HUDEP-2 (cell line): Measurements from ENCODE around the gene SNTA1.
"Not testable (repeated sequence)": the region's sequence is repeated elsewhere in the genome, so short reads cannot be mapped to it uniquely, and the experiment has no call there.

Experiments
- DNase-seq, 76 experiments: peaks; one replicate each; lab custom pipeline; 2025; ENCODE audit not compliant: unreplicated experiment in 76 of 76; lab: John Stamatoyannopoulos, UW

SNTA1 gene

GRCh38 chr20:33466303-33466646 is 22.7 kb upstream of the SNTA1 start:
- no peak for DNase-seq

GRCh38 chr20:33465481-33466302 is 22.1 kb upstream of the SNTA1 start:
- no peak for DNase-seq

DNA sequence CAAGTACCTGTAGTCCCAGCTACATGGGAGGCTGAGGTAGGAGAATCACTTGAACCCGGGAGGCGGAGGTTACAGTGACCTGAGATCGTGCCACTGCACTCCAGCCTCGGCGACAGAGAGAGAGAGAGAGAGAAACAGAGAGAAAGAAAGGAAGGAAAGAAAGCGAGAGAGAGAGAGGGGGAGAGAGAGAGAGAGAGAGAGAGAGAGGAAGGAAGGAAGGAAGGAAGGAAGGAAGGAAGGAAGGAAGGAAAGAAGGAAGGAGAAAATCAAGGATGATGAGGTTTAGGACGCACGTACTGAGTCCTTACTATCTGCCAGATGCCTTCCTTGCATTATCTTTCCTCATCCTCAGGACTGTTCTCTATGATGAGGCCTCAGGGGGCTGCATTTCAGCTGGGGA is 21.2 kb upstream of the SNTA1 start:
- not testable (repeated sequence) for DNase-seq

- no peak for DNase-seq
Measured at GRCh38 chr20:33463332-33464101, 20.0 kb upstream of the SNTA1 start.

- DNase-seq: no peak
Measured at GRCh38 chr20:33460711-33461110, 17.1 kb upstream of the SNTA1 start.

DNA sequence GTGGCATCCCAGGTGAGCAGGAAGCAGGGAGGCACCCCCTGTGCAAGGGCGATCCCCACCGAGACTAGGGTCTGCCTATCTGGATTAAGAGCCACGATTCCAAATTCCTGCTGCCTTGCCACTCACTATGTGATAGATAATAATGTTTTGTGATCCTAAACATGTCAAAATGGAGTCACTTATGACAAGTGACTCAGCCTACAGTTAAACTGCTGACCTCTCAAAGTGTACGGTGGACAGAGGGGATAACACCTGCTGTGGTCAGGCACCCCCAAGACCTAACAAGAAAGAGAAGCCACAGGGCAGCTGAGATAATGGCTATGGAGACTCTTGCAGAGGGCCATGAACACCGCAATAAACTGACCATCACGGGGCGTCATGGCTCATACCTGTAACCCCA is 16.0 kb upstream of the SNTA1 start:
- DNase-seq: no peak

GRCh38 chr20:33456916-33457642 is 13.5 kb upstream of the SNTA1 start:
- DNase-seq: peak in 67 of 76 experiments; percentile 8 to 81 (median 55)

DNA sequence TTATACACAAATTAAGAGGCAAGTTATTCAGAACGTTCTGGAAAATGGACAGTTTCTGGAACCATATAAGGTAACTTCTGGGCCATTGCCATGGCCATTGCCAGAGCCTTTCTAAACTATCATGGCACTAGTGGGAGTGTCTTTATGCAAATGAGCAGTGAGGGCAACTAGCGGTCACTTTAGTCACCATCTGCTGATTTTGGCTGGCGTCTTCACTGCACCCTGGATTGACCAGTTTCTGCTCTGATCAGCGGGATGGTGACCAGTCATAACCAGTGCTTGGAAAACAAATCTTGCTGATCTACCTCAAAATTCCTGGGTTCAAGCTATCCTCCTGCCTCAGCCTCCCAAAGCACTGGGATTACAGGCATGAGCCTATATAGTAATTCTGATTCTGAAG is 7.3 kb upstream of the SNTA1 start:
- peak in 5 of 76 experiments; percentile 7 to 40 (median 23) for DNase-seq

- no peak for DNase-seq
Measured at GRCh38 chr20:33445881-33446625, 2.5 kb upstream of the SNTA1 start.

DNA sequence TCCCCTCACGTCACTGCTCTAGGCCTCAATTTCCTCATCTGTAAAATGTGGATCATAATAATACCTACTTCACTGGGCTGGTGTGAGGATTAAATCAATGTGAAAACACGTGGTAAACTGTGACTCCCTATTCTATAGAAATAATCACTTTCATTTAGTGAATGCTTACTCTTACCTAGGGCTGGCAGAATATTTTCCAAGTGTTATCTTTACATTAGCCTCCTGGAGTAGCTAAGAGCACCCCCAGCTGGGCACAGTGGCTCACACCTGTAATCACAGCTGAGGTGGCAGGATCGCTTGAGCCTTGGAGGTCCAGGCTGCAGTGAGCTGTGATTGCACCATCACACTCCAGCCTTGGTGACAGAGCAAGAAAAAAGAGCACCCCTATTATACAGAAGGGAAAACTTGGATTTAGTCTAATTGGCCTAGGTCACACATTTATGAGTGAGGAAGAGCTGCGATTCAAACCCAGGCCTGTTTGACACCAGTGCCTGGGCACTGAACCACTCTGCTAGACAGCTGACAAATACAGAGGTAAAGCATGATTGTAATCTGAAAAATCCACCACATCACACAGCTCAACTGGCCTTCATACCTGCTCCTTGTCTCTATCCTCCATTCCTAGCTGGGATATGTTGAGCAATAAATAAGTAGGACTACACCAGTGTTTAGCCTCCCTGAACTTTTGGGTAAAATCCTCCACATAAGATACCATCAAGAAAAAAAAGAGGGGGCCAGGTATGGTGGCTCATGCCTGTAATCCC is 1.4 kb upstream of the SNTA1 start:
- DNase-seq: peak in 8 of 76 experiments; percentile 13 to 28 (median 22)

GRCh38 chr20:33443006-33443511 is 504 bp downstream of the SNTA1 start:
- no peak for DNase-seq

DNA sequence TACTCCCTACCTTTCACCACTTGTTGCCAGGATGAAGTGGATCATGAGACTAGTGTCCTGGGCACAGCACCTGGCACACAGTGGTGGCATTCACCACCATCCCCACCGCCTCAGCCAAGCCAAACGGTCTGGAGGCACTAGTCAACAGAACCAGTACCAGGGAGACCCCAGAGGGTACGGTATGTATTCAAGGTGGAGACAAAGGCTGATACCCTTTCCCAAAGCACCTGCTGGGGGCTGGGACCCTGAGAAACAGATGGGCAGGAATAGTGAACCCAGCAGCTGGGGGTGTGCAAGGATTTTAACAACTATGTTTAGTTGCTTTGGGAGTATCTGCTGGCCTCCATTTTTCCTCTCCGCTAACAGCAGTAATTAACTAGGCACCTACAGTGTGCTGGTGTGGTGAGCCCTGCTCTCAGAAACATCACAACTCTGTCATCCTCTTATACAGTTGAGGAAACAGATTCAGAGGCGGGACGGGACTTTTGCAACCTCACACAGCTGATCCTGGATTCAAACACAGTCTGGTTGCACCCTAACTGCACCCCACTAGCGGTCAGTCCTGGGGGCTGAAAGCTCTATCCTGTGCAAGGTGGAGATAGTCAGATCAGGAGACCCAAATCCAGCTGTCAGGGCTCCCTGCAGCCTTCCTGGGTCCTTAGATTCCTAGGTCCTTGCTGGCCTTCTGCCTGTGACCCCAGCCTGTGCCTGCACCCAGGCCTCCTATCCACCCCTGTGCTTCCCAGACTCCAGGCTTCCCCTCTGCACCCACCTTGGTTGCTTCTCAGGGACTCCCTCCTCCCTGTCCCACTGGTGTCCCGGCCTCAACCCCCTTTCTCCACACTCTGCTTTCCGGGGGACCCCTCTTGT is 1.2 kb downstream of the SNTA1 start:
- DNase-seq: no peak

GRCh38 chr20:33441142-33441955 is 2.2 kb downstream of the SNTA1 start:
- peak in 8 of 76 experiments; percentile 8 to 41 (median 16) for DNase-seq

DNA sequence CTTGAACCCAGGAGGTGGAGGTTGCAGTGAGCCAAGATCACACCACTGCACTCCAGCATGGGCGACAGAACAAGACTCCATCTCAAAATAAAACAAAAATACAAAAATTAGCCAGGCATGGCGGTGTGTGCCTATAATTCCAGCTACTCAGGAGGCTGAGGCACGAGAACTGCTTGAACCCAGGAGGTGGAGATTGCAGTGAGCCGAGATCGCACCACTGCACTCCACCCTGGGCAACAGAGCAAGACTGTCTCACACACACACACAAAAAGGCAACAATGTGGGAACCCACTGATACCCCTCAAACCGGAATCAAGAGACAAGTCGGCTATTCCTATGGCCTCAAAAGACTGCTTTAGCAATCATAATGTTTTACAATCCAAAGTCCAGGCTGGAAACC is 3.0 kb downstream of the SNTA1 start:
- DNase-seq: not testable (repeated sequence)

GRCh38 chr20:33438481-33438880 is 5.1 kb downstream of the SNTA1 start:
- DNase-seq: peak in 2 of 76 experiments; percentile 14 to 16

- DNase-seq: no peak
Measured at GRCh38 chr20:33437141-33437911, 6.2 kb downstream of the SNTA1 start.

GRCh38 chr20:33434434-33434833 is 9.1 kb downstream of the SNTA1 start:
- no peak for DNase-seq
